GM21619 (cell line): Measurements from ENCODE around the gene CCDC179.

Experiments
- ATAC-seq: cut with Tn5 transposase; IDR thresholded peaks from one replicate; pipeline ENCODE4 v1.9.1; 2021; ENCODE audit not compliant: unreplicated experiment

Gene CCDC179

DNA sequence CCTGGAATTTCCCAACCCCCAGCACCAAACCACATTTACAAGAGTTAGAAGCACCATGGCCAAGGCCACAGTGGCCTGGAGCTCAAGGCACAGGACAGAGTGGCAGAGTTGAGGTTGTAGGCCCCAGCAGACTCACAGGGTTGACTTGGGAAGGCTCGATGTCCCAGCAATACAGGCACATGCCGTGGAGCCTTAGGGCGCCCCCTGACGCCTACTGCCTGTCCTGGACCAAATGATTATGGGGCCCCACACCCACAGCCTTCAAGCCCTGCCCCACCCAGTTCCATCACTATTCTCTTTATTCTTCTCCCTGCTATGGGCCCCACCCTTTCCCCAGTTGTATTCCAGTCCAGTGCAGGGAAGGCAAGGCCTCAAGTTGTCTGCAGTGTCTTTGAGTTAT, at the start of gene CCDC179:
Gene CCDC179, minus strand, starts transcription at position 234 of the 400 bp plus-strand sequence. Its CDS starts 53 bp downstream, at position 181.
- no peak for ATAC-seq

DNA sequence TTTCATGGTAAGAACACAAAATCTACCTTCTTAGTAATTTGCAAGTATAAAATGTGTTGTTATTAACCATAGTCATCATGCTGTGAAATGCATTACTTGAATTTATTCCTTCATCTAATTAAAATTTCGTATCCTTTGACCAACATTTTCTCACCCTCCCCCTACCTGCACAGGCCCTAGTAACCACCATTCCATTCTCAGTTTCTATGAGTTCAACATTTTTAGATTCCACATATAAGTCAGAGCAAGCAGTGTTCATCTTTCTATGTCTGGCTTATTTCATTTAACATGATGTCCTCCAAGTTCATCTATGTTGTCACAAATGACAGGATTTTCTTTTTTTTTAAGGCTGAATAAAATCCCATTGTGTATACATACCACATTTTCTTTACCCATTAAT, 43.5 kb upstream of the CCDC179 start:
- ATAC-seq = peak; percentile 70

DNA sequence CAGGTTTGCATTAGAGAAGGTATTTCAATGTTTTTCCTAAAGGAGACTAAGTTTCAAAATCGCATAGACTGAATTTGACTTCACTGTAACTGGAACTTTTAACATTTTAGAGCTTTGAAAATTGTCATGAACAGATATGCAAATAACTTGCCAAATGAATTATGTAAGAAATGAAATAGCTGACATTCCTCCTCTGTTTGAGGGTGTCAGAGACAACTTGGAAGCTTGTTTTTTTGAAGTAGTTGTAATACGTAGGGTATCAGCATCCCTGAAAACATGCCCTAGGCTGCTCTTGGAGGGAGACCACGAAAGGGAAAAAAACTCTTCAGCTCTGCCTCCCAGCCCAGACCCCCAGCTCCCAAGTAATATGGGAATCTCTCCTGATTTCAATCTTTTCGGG, 41.3 kb upstream of the CCDC179 start:
- no peak for ATAC-seq

DNA sequence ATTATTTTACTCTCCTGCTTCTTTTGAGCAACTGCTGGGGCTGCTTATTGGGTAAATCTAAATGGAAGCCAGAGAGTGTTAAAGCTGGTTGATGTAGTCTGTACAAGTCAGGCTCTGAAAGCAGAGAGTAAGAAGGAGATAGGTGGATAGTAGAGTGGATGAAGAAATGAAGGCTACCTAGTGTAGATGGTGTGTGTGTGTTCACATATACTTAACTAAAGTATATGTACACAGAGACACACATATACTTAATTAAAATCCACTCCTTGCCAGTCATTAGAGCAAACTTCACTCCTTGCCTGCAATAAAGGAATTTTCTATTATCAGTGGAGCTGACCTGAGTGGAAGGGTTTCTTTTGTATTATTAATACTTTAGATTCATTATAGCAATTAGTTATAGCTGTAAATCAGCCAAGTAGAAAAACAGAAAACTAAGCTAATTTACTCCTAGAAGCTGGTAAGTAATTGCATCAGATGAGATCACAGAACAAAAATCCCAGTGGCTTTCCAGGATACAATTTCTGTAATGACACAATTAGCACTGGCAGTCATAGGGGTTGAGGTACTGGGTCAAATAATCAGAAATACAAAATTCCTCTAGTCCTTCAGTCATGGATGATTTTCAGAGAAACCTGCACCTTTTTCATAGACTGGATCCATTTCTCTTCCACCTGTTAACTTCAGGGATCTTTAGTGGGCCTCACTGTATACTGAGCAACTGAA, 40.7 kb upstream of the CCDC179 start:
- no peak for ATAC-seq

DNA sequence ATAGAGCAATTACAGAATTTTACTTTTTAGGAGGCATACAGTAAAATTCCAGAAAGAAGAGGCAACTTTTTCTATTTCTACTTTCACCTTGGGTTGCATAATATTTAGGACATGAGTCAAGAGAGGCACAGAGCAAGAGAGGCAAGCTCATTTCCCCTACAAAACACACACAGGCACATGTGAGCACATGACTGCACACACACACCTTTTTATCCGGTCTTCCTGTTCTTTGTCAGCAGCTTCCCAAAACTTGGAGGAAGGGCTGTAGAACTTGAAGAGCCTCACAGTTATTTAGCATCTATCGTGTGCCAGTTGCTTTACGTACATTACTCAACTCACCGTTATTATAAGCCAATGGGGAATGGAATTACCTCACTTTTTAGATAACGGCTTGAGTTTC, 37.8 kb upstream of the CCDC179 start:
- no peak for ATAC-seq

DNA sequence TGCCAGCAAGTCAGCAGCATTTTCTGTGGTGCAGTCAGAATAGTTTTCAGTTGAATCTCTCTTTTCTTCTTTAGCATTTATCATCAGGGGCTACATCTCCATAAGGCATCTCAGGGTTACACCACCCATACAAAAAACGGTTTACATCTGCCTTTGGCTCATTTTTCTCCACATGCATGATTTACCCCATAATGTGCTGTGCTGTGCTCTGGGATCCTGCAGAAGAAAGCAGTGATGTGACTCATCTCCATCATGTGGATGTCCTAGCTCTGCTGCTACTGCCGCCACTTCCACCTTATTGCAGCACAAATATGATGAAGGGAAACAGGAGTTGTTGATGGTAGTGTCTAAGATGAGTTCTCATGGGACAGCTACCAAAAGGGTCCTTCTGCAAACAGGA, 30.0 kb upstream of the CCDC179 start:
- ATAC-seq = no peak

DNA sequence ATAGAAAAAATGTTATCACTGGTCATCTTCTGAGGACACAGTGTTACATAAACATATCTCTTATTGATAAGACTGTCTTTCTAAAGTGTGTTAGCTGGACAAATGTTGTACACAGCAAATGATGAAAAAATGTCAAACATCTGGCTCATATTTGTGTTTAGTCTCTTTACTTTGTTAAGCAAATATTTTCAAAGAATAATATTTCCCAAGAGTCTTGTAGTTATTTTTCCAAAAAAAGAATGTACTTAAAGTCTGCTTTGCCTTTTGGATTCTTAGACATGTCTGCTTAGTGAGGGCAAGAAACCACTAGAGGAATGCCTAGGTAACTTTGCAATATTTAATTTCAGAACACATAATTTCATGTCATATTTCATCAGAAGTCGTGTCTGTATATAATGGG, 23.9 kb upstream of the CCDC179 start:
- ATAC-seq = no peak

DNA sequence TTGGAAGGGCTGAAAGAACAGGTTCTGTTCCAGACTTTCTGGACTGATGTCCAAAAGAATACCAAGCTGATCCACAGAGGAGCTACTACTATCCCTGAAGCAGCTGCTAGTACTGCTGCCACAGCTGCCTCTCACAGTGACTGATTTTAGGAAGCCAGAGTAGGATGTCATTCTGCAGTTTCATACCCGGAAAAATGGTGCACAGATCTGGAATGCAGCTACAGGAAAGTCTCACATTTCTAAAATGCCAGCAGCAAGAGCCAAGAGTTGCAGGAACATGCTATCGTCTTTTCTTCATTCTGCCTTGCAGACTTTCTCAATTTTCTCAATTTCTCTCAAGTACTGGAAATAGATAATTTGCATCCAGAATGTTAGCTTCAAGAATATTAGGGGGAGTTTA, 19.4 kb upstream of the CCDC179 start:
- ATAC-seq = no peak

DNA sequence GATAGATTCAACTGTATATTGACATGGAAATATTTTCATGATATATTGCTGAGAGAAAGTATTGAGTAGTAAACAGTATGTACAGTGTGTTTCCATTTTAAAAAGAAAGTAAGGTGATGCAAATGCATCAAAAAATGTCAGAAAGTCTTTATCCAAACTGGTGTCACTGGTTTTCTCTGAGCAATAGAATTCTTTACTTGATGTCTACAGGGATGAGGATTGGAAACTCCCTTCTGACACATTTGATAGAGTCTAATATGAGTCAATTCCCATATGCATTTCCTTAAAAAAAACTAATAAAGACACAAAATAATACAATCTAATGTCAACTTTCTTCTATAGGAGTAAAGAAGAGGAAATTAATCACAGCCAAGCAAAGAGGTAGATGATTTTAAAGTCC, 18.3 kb upstream of the CCDC179 start:
- ATAC-seq = no peak

DNA sequence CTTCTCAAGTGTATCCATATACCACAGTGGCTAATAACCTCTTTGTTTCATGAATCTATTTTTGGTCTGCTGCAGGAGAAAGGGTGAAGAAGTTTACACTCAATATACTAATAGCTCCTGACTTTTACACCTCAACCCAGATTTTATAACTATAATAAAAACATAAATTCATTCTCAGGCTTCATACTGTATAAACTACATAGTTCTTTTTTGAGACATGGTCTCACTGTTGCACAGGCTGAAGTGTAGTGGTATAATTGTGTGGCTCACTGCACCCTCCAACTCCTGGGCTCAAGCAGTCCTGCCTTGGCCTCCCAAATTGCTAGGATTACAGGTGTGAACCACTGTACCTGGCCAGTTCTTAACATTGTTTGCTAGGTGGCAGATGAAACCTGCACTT, 17.8 kb upstream of the CCDC179 start:
- no peak for ATAC-seq

DNA sequence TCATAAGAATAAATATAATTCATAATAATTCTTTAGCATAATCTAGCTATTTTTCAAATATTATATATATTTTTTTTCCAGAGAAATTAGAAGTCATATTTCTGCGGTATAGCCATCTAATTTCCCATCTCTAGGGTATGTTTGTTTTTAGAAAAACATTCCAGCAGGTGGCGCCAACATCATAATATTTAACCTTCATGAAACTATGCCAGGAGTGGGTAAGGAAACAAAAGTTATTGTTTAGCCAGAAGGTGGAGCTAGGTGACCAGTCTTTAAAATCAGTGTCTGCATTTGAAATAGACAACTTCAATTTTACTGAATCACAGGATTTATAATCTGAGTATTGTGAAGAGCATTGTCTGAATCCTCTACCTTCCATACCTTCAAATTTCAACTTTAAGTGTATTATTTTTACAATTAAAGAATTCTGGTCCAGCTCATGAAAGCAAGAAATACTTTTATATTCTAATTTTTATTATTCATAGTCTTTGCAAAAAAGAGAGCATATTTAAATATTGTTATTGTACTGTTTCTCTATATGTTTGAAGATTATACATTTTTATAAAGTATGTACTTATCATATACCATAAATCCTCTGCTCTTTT, 15.7 kb upstream of the CCDC179 start:
- peak; percentile 99 for ATAC-seq

DNA sequence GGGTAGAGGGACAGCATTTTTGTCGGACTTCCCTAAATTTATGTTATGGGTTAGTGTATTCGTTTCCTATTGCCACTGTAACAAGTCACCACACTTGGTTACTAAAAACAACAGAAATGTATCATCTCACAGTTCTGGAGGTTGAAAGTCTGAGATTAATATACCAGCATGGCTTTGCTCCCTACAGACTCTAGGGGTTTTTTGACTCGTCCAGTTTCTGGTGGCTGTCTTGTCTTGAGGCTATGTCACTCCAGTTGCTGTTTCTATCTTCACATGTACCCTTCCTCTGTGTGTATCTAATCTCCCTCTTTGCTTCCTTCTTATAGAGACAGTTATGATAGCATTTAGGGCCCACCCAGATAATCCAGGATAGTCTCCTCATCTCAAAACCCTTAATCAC, 9.1 kb upstream of the CCDC179 start:
- ATAC-seq = no peak

DNA sequence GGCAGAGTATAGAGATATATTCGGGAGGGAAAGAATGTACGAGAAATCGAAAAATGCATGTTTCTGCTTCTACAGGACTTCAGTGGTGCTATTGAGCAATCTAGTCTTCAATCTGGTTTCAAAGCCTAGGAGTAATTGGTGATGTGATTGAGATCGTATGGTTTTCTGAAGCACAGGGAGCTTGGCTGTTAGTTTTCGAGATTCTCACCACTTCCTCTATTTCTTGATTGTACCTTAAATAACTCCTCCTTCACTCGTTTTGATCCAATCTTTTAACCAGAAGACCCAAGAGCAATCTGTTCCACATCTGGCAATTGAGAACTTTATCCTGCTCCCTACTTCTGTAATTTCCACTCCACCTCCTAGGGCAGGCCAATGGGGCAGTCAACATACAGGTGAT, 518 bp downstream of the CCDC179 start:
- ATAC-seq = no peak

DNA sequence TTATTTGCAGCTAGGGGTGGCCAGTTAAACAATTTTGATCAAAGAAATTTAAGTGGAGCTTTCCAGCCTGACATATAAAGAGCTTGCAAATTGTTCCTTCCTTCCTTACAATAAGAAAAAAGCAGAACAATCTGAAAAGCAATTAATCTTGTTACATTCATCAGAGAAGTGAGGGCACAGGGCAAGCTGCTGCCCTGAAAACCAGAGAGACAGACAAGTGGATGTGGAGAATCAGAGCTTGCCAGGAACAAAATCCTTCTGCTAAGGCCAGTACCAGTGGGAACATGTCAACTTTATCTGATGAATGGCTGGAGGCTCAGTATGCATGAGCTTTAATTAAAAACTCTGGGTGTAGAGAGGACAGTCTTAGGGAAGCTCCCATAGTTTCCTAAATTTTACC, 8.8 kb downstream of the CCDC179 start:
- no peak for ATAC-seq

DNA sequence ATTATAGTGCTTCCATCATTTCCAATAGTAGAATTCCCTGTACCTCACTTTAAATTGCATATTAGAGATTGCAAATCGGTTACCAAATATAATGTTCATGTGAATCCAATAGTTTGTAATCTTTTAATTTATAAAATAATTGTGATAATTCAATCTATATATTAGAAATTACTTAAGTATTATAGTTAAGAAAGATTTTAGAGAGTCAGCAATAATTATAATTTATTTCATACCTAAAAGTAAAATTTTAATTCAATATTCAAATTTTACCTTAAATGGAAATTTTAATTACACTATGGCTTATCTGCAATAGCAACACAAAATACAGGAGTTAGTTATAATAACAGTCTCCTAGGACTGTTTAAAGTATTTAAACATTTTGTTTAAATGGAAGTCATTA, 13.5 kb downstream of the CCDC179 start:
- ATAC-seq = no peak

DNA sequence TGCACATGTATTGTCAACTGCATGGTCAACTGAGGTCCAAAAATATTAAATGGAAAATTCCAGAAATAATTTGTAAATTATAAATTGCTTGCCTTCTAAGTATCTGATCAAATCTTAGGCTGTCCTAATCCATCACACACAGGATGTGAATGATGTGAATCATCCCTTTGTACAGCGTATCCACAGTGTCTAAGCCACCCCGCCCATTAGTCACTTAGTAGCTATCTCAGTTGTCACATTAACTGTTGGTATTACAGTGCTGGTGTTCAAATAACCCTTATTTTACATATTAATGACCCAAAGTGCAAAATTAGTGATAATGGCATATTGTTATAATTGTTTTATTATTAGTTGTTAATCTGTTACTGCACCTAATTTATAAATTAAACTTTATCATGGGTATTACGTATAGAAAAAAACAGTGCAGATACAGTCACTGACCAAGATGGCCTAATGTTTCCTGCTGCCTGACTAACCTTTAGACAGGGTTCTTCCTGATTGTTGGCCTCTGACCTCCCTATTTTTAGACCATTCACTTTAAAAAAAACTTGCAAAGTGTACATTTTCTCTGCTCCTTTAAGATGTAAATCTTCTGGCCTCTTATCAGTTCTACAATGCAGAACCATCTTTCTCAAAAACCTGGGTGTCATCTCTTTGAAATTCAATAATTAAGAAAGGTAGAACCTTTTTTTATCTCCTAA, 27.8 kb downstream of the CCDC179 start:
- ATAC-seq = no peak

DNA sequence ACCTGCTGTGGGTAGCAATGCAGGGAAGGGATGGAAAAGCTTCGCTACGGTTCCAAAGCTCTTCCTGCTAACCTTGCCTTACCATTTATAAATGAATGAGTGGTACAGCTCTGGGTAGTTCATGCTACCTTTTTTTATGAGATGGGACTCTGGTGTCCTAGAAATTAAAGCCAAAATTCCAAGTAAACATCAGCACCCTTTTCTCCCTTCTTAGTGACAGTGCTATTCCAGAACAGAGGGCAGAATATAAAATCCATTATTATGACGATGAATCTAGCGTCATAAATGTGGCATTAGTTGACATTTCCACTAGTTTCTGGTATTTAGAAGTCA, 30.2 kb downstream of the CCDC179 start:
- ATAC-seq = no peak

DNA sequence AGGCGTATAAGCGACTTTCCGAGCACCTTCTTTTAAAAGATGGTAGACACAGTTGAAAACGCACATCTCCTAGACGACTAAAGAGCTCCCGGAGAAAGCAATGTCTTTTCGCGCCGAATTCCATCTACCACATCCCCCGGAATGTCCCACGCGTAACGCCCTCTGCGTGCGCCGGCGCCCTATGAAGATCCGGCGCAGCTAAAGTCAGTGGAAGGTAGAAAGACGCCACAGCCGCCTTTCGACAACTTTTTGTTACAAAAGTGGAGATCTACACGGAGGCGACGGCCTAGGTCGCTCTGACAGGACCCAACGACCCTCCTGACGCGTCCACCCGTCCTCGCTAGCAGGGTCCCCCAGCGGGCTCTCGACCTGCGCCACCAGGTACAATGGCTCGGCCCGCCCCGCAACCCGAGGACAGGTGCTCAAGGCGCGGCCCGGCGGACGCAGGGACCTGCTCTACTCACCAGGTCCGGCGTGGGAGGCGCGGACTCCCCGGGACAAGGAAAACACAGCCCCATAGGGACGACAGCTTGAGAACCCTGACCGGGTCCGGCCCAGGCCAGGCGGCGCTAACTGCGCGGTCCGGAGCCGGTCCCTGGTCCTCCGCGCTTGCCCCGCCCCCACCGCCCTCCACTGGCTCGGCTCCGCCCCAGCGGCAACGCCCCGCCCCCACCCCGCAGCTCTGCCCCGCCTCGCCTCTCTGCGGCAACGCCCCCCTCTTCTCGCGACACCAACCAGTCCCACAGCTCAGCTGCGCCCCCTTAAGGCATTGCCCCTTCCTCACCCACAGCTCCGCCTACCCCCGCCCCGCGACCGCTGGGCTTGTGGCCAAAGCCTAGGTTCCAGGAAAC, 30.8 kb downstream of the CCDC179 start, which contains the start of gene SVIP:
Gene SVIP, minus strand, starts transcription at position 571 of the 851 bp plus-strand sequence. Its CDS starts 53 bp downstream, at position 518.
- peak; percentile 94 for ATAC-seq

DNA sequence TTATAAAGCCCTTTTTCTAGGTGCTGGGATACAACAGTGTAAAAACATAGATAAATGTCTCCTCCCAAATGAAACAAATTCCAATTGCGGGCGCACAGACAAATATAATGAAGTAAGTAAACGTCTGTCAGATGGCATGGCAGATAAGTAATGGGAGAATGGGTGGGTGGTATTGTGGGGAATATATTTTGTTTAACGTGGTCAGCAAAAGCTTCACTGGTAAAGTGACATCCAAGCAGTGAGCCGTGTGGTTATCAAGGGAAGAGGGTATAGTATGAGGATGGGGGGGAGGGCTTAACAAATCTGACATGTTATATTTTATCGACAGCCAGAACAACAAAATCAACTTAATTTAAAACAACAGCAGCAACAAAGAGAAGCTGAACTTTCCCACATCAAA, 31.9 kb downstream of the CCDC179 start:
- no peak for ATAC-seq

DNA sequence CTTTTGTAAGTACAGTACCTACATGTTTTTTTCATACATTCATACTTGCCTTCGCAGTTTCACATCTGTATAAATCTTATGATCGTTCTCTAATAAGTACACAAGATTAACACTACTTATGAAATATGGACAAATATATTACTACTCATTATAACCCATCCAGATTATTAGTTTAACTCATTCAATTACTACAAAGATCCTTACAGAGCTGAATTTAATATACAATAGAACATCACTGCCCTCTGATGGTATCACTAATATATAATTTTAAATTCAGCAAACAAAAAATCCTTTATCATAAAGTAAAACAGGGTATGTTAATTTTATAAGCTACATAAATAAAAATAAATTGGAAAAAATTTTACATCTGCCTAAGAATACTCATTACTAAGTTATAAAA, 38.1 kb downstream of the CCDC179 start:
- no peak for ATAC-seq

DNA sequence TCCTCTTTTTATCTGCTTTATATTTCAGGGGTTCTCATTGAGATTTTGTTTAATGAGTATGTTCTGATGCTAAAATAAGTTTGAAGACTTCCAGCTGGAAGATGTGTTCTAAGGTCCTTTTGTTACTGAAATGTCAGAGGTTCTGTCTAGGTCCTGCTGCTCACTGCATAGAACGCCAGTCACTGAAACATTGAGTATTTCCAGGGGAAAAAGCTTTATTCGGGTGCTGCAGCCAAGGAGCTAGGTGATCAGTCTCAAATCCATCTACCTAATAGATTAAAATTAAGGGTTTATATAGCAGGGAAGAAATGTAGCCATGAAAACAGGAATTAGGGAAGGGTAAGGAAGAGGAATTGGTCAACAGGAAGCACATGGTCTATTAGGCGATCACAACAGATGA, 50.4 kb downstream of the CCDC179 start:
- ATAC-seq = no peak
